SK-N-SH treated with all-trans-retinoic acid at 6 μM for 48 hours (cell line): ENCODE results near the gene COL28A1.

Experiments
- ESRRG ChIP-seq: fragments of 250-450 bp; sonication (Bioruptor Pico); IDR thresholded peaks from 2 replicates; pipeline ENCODE4 v1.6.1; 2021; ENCODE audit warnings: mild to moderate bottlenecking
- OSR1 ChIP-seq: fragments of 250-450 bp; sonication (Bioruptor Pico); IDR thresholded peaks from 2 replicates; pipeline ENCODE4 v1.8.0; 2022; ENCODE audit warnings: moderate library complexity, mild to moderate bottlenecking, inconsistent platforms
- PATZ1 ChIP-seq: fragments of 250-450 bp; sonication (Bioruptor Pico); IDR thresholded peaks from 2 replicates; pipeline ENCODE4 v1.8.0; 2020; ENCODE audit warnings: mild to moderate bottlenecking, moderate library complexity, borderline replicate concordance
- POU6F1 ChIP-seq: fragments of 250-450 bp; sonication (Bioruptor Pico); IDR thresholded peaks from 2 replicates; pipeline ENCODE4 v1.8.0; 2021; ENCODE audit warnings: low read depth, mild to moderate bottlenecking, moderate library complexity, borderline replicate concordance
- RARB ChIP-seq: fragments of 250-450 bp; sonication (Bioruptor Pico); IDR thresholded peaks from 2 replicates; pipeline ENCODE4 v1.8.0; 2021; ENCODE audit warnings: mild to moderate bottlenecking, moderate library complexity
- SNAI2 ChIP-seq: fragments of 250-450 bp; sonication (Bioruptor Pico); IDR thresholded peaks from 2 replicates; pipeline ENCODE4 v1.5.0; 2020; ENCODE audit warnings: mild to moderate bottlenecking, moderate library complexity
- TCF4 ChIP-seq: fragments of 250-450 bp; sonication (Bioruptor Pico); IDR thresholded peaks from 2 replicates; pipeline ENCODE4 v1.8.0; 2021; ENCODE audit warnings: mild to moderate bottlenecking, moderate library complexity, borderline replicate concordance
- TOX ChIP-seq: fragments of 250-450 bp; sonication (Bioruptor Pico); IDR thresholded peaks from 2 replicates; pipeline ENCODE4 v1.8.0; 2021; ENCODE audit warnings: mild to moderate bottlenecking, moderate library complexity, borderline replicate concordance
- ZFP3 ChIP-seq: fragments of 250-450 bp; sonication (Bioruptor Pico); IDR thresholded peaks from 2 replicates; pipeline ENCODE4 v1.5.0; 2020; ENCODE audit warnings: mild to moderate bottlenecking, moderate library complexity
- ZFP30 ChIP-seq: fragments of 450-650 bp; formaldehyde crosslinking; IDR thresholded peaks from 2 replicates; pipeline ENCODE4 v1.5.0; 2022; ENCODE audit warnings: mild to moderate bottlenecking, moderate library complexity
- ZNF70 ChIP-seq: fragments of 450-650 bp; formaldehyde crosslinking; IDR thresholded peaks from 2 replicates; pipeline ENCODE4 v1.5.0; 2020; ENCODE audit warnings: mild to moderate bottlenecking, moderate library complexity
- ZNF8 ChIP-seq: fragments of 450-650 bp; formaldehyde crosslinking; IDR thresholded peaks from 2 replicates; pipeline ENCODE4 v1.5.0; 2020; ENCODE audit warnings: mild to moderate bottlenecking, moderate library complexity
- TF ChIP-seq, protein P1 (sequence below): fragments of 250-450 bp; sonication (Bioruptor Pico); IDR thresholded peaks from 2 replicates; pipeline ENCODE4 v1.5.1; 2020; ENCODE audit warnings: low read depth, mild to moderate bottlenecking, moderate library complexity

- no peak for TF ChIP-seq ZFP30 (CRISPR knock-in tag)
- TF ChIP-seq ZNF8 (CRISPR knock-in tag), result no peak
- TF ChIP-seq POU6F1, result no peak
- TF ChIP-seq OSR1 (CRISPR knock-in tag), result no peak
- TF ChIP-seq ZFP3 (CRISPR knock-in tag), result no peak
- no peak for TF ChIP-seq TCF4 (CRISPR knock-in tag)
- TF ChIP-seq RARB (CRISPR knock-in tag), result no peak
- TF ChIP-seq, protein P1, sequence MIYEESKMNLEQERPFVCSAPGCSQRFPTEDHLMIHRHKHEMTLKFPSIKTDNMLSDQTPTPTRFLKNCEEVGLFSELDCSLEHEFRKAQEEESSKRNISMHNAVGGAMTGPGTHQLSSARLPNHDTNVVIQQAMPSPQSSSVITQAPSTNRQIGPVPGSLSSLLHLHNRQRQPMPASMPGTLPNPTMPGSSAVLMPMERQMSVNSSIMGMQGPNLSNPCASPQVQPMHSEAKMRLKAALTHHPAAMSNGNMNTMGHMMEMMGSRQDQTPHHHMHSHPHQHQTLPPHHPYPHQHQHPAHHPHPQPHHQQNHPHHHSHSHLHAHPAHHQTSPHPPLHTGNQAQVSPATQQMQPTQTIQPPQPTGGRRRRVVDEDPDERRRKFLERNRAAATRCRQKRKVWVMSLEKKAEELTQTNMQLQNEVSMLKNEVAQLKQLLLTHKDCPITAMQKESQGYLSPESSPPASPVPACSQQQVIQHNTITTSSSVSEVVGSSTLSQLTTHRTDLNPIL (CRISPR knock-in tag), result no peak
- no peak for TF ChIP-seq TOX (CRISPR knock-in tag)
- TF ChIP-seq PATZ1 (CRISPR knock-in tag), result no peak
- no peak for TF ChIP-seq SNAI2 (CRISPR knock-in tag)
- no peak for TF ChIP-seq ESRRG
- TF ChIP-seq ZNF70 (CRISPR knock-in tag), result no peak
Observed at GRCh38 chr7:7434329-7434728, 101.3 kb downstream of the COL28A1 start.
